ENCODE data around the gene PYROXD2.

- TF ChIP-seq FOXM1 (IDR thresholded peaks at IDR 0.05; ENCODE audit: borderline replicate concordance) (no peak), ARNT (IDR thresholded peaks at IDR 0.05) (no peak), HDGF (IDR thresholded peaks at IDR 0.05; ENCODE audit: borderline replicate concordance) (no peak), BHLHE40 (IDR thresholded peaks at IDR 0.05; ENCODE audit: borderline replicate concordance) (no peak), CTBP1 (IDR thresholded peaks at IDR 0.05; ENCODE audit: borderline replicate concordance) (no peak), TARDBP (IDR thresholded peaks at IDR 0.05) (no peak), NFRKB (IDR thresholded peaks at IDR 0.05) (no peak), ZNF384 (IDR thresholded peaks at IDR 0.05) (no peak), SP1 (IDR thresholded peaks at IDR 0.05) (no peak), SUZ12 (IDR thresholded peaks at IDR 0.05) (no peak), FOXA1 (IDR thresholded peaks at IDR 0.05) (no peak)
These were observed 17.8 kb downstream of the PYROXD2 start for GRCh38 chr10:98397089-98397600.
